NCI-H82 treated with DMSO at 0.1 percent for 48 hours (cell line): ENCODE data around the gene NUFIP1.
"Not testable (repeated sequence)": the region's sequence is repeated elsewhere in the genome, so short reads cannot be mapped to it uniquely, and the experiment has no call there.

Experiments
- DNase-seq: peaks from one replicate; lab custom pipeline; 2025; ENCODE audit not compliant: unreplicated experiment; lab: John Stamatoyannopoulos, UW

The NUFIP1 gene

GRCh38 chr13:44920013-44920412 lies 69.3 kb downstream of the NUFIP1 start:
- no peak for DNase-seq

- DNase-seq: no peak
Measured at GRCh38 chr13:44919104-44919804, 70.0 kb downstream of the NUFIP1 start.

GRCh38 chr13:44918326-44919103 lies 70.8 kb downstream of the NUFIP1 start:
- DNase-seq: peak; percentile 55

- DNase-seq: peak; percentile 55
Measured at GRCh38 chr13:44917589-44918325, 71.5 kb downstream of the NUFIP1 start.

- DNase-seq: no peak
Measured at GRCh38 chr13:44912278-44913016, 76.8 kb downstream of the NUFIP1 start.

- DNase-seq: no peak
Measured at GRCh38 chr13:44908712-44909111, 80.6 kb downstream of the NUFIP1 start.

- DNase-seq: no peak
Measured at GRCh38 chr13:44908266-44908665, 81.0 kb downstream of the NUFIP1 start.

GRCh38 chr13:44906713-44907112 lies 82.6 kb downstream of the NUFIP1 start:
- no peak for DNase-seq

- DNase-seq: no peak
Measured at GRCh38 chr13:44906230-44906629, 83.0 kb downstream of the NUFIP1 start.

GRCh38 chr13:44905556-44905955 lies 83.7 kb downstream of the NUFIP1 start:
- DNase-seq: no peak

- no peak for DNase-seq
Measured at GRCh38 chr13:44904967-44905366, 84.3 kb downstream of the NUFIP1 start.

- DNase-seq: peak; percentile 23
Measured at GRCh38 chr13:44903574-44903985, 85.7 kb downstream of the NUFIP1 start.

- no peak for DNase-seq
Measured at GRCh38 chr13:44902738-44903137, 86.5 kb downstream of the NUFIP1 start.

- no peak for DNase-seq
Measured at GRCh38 chr13:44899967-44900366, 89.3 kb downstream of the NUFIP1 start.

GRCh38 chr13:44898308-44898707 lies 91.0 kb downstream of the NUFIP1 start:
- not testable (repeated sequence) for DNase-seq

- no peak for DNase-seq
Measured at GRCh38 chr13:44895953-44896335, 93.3 kb downstream of the NUFIP1 start.

- DNase-seq: no peak
Measured at GRCh38 chr13:44895264-44895952, 93.9 kb downstream of the NUFIP1 start.

- no peak for DNase-seq
Measured at GRCh38 chr13:44894001-44894770, 95.1 kb downstream of the NUFIP1 start.
